ENCODE measurements around the gene ENTPD1. TPM values are rescaled to one million over a fixed set of nuclear protein-coding genes. Genes with fewer than 3 reads are reported as not detected.

ENTPD1 gene
- polyA plus RNA-seq, 1 donor (not counting 4 experiments of a cell fraction or from before 2014, with no cell fraction given): 0.03 TPM

GRCh38 chr10:95847007-95847406, 91.0 kb downstream of the ENTPD1 start:
- Histone ChIP-seq H2AFZ (ENCODE audit: control insufficient read depth, low read length) (no peak overlapping the region), H3K4me1 (ENCODE audit: control insufficient read depth, extremely low read depth, insufficient read depth, low read length) (no peaks in the 10 kb centered on the region), H3K9me1 (ENCODE audit: control insufficient read depth, extremely low read depth, insufficient read depth, low read length) (no peaks in the 10 kb centered on the region), H3K9ac (ENCODE audit: control insufficient read depth, extremely low read depth, insufficient read depth, low read length) (no peak overlapping the region), H3K4me2 (ENCODE audit: control insufficient read depth, extremely low read depth, insufficient read depth, low read depth, low read length) (no peak overlapping the region), H3K36me3 (ENCODE audit: control insufficient read depth in 2 of 2, extremely low read depth in 1 of 2, insufficient read depth in 2 of 2, low read length in 2 of 2) (no peaks in the 10 kb centered on the region), H3K79me2 (ENCODE audit: control insufficient read depth, insufficient read depth, low read length) (no peaks in the 10 kb centered on the region), H3K4me3 (ENCODE audit: control insufficient read depth in 2 of 3, extremely low read depth in 1 of 3, insufficient read depth in 2 of 3, low read depth in 1 of 3, low read length in 3 of 3) (no peak overlapping the region), H3K9me3 (ENCODE audit: control insufficient read depth, low read depth, low read length) (no peaks in the 10 kb centered on the region), H3K27ac (ENCODE audit: control insufficient read depth, insufficient read depth, low read length) (no peak overlapping the region), H3K27me3 (ENCODE audit: control insufficient read depth, extremely low read depth, insufficient read depth, low read length) (no peaks in the 10 kb centered on the region), H4K20me1 (ENCODE audit: control insufficient read depth, extremely low read depth, insufficient read depth, low read length) (no peaks in the 10 kb centered on the region)
- DNase-seq (ENCODE audit: low read depth, low spot score) (no peak), FAIRE-seq (no peak)
- TF ChIP-seq EZH2 (IDR thresholded peaks at IDR 0.05; ENCODE audit: low read length): no peak
- TF ChIP-seq, protein P1, sequence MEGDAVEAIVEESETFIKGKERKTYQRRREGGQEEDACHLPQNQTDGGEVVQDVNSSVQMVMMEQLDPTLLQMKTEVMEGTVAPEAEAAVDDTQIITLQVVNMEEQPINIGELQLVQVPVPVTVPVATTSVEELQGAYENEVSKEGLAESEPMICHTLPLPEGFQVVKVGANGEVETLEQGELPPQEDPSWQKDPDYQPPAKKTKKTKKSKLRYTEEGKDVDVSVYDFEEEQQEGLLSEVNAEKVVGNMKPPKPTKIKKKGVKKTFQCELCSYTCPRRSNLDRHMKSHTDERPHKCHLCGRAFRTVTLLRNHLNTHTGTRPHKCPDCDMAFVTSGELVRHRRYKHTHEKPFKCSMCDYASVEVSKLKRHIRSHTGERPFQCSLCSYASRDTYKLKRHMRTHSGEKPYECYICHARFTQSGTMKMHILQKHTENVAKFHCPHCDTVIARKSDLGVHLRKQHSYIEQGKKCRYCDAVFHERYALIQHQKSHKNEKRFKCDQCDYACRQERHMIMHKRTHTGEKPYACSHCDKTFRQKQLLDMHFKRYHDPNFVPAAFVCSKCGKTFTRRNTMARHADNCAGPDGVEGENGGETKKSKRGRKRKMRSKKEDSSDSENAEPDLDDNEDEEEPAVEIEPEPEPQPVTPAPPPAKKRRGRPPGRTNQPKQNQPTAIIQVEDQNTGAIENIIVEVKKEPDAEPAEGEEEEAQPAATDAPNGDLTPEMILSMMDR (optimal IDR thresholded peaks at IDR 0.05 in 1 of 3, IDR thresholded peaks at IDR 0.05 in 1 of 3, conservative IDR thresholded peaks at IDR 0.05 in 1 of 3; ENCODE audit: extremely low read depth in 1 of 3, insufficient read depth in 2 of 3, low read length in 3 of 3): no peak
- dilution Hi-C loops (cut with MboI; ENCODE audit: extremely low pct_ligation_motif_present, low sequenced_read_pairs): no loop called here

DNA sequence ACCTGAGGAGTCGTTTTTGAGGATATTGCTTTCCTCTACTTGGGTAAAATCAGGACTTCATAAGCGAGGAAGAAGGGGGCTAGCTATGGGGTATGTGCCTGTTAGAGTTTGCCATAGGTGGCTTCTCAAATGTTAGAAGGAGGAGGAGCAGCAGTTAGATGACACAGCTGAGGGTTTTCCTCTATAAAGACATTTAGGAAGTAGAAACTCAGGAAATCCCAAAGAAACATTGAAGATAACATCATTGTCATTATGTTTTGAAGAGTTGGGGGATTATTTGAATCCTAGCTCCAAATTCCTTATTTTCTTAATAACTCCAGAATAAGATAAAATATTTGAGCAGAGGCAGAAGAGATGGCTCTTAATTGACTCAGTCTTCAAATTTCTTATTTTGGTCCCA, 92.9 kb downstream of the ENTPD1 start:
- DNase-seq (ENCODE audit: low read depth, low spot score) (no peak), FAIRE-seq (no peak)
- no peaks in the 10 kb centered on the region for H3K79me2 ChIP-seq (ENCODE audit: control insufficient read depth, insufficient read depth, low read length)
- no peak overlapping the region for H3K4me3 ChIP-seq (ENCODE audit: control insufficient read depth in 2 of 3, extremely low read depth in 1 of 3, insufficient read depth in 2 of 3, low read depth in 1 of 3, low read length in 3 of 3)
- H3K9me3 ChIP-seq (ENCODE audit: control insufficient read depth, low read depth, low read length): no peaks in the 10 kb centered on the region
- H3K4me1 ChIP-seq (ENCODE audit: control insufficient read depth, extremely low read depth, insufficient read depth, low read length): no peaks in the 10 kb centered on the region
- H2AFZ ChIP-seq (ENCODE audit: control insufficient read depth, low read length): no peak overlapping the region
- no peaks in the 10 kb centered on the region for H3K9me1 ChIP-seq (ENCODE audit: control insufficient read depth, extremely low read depth, insufficient read depth, low read length)
- H3K27me3 ChIP-seq (ENCODE audit: control insufficient read depth, extremely low read depth, insufficient read depth, low read length): no peaks in the 10 kb centered on the region
- no peak overlapping the region for H3K4me2 ChIP-seq (ENCODE audit: control insufficient read depth, extremely low read depth, insufficient read depth, low read depth, low read length)
- dilution Hi-C loops (cut with MboI; ENCODE audit: extremely low pct_ligation_motif_present, low sequenced_read_pairs): no loop called here
- H3K27ac ChIP-seq (ENCODE audit: control insufficient read depth, insufficient read depth, low read length): no peak overlapping the region
- H4K20me1 ChIP-seq (ENCODE audit: control insufficient read depth, extremely low read depth, insufficient read depth, low read length): no peaks in the 10 kb centered on the region
- TF ChIP-seq, protein P1 (optimal IDR thresholded peaks at IDR 0.05 in 1 of 3, IDR thresholded peaks at IDR 0.05 in 1 of 3, conservative IDR thresholded peaks at IDR 0.05 in 1 of 3; ENCODE audit: extremely low read depth in 1 of 3, insufficient read depth in 2 of 3, low read length in 3 of 3): no peak
- TF ChIP-seq EZH2 (IDR thresholded peaks at IDR 0.05; ENCODE audit: low read length): no peak
- no peaks in the 10 kb centered on the region for H3K36me3 ChIP-seq (ENCODE audit: control insufficient read depth in 2 of 2, extremely low read depth in 1 of 2, insufficient read depth in 2 of 2, low read length in 2 of 2)
- no peak overlapping the region for H3K9ac ChIP-seq (ENCODE audit: control insufficient read depth, extremely low read depth, insufficient read depth, low read length)

Measured in keratinocyte (primary cell).